Upper lobe of left lung (tissue), 4 donors: ENCODE measurements around the gene COMMD3.
"Not testable (repeated sequence)": the region's sequence is repeated elsewhere in the genome, so short reads cannot be mapped to it uniquely, and the experiment has no call there.

Experiments
- CTCF ChIP-seq, 6 experiments: fragments of 450-650 bp in 4 of 6; fragments of 200-600 bp in 2 of 6; sonication (generic) in 2 of 6; IDR thresholded peaks; one replicate each; pipeline ENCODE4 v1.5.1; 2016 to 2019; ENCODE audit warnings: antibody characterized with exemption in 6 of 6
- EP300 ChIP-seq, 4 donors: sonication (generic); formaldehyde crosslinking; IDR thresholded peaks; one replicate each; pipeline ENCODE4 v1.5.1; 2017; ENCODE audit warnings: antibody characterized with exemption in 4 of 4, control low read depth in 2 of 4
- POLR2A ChIP-seq, 4 donors: fragments of 450-650 bp; IDR thresholded peaks; one replicate each; pipeline ENCODE4 v1.5.1; 2016 to 2017; ENCODE audit warnings: antibody characterized with exemption in 4 of 4, mild to moderate bottlenecking in 2 of 4
- POLR2AphosphoS5 ChIP-seq, 2 donors: sonication (generic); formaldehyde crosslinking; IDR thresholded peaks; one replicate each; pipeline ENCODE4 v1.5.1; 2017; ENCODE audit warnings: antibody characterized with exemption in 2 of 2

- TF ChIP-seq CTCF, POLR2AphosphoS5, EP300, POLR2A (IDR thresholded peaks at IDR 0.05): not testable (repeated sequence)
Observed at GRCh38 chr10:22310012-22310411, 6.2 kb upstream of the COMMD3 start.
